SIG-M5 treated with dmso at 0.1 percent for 504 hours (cell line): ENCODE results near the gene NCEH1.
"Not testable (repeated sequence)": the region's sequence is repeated elsewhere in the genome, so short reads cannot be mapped to it uniquely, and the experiment has no call there.

Source experiments
- DNase-seq: peaks from one replicate; lab custom pipeline; 2025; ENCODE audit not compliant: unreplicated experiment; lab: John Stamatoyannopoulos, UW

NCEH1 gene

DNA sequence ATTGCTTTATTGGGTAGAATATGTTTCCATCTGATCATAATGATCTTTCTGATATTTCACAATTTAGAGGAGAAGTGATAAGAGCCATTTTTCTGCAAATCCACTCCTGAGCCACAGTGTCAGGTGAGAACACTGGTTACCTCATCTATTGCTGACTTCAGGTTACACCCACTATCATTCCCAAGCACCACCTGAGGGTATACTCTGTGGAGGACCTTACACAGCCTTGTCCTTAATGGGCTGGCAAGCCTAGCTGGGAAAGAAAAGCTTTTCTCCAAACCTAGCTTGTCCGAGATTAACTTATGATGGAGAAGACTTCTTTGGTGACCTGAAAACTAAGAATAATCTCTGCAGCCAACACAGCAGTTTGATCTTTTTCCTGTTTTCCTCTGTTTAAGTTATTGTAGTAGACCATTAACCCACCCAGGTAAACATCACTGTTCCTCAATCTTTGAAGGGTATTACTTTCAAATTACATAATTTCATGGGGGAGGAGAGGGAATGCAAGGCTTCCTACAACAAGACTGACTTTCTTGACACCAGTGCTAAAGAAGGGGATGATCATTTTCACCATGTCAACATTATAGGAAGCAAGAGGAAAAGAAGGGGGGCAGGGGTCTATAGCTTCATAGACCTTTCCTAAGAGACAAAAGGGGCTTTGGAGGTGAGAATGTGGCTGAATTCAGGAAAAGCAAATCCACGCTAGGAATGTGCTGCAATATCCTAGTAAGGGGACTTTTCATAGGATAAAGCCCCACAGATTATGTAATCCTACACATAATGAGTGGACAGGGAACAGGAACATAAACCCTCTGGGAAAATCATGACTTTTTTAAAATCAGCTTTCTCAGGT, 1.7 kb downstream of the NCEH1 start:
- DNase-seq: no peak

DNA sequence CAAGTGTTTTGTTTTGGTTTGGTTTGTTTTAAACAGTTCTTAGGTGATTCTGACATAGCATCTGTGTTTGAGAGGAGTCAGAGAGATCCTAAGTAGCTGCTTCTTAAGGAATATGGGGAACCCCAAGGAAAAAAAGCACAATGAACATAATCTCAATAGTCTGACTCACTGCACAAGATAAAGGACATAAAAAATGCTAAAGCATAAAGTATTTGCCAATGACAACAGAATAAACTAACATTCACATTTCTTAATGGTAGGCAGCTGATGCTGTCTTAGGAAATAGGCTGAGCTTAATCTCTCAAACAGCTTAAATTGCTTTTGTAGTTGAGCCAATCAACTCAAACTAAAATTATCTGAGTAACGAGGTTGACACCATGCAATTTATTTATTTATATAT, 2.9 kb downstream of the NCEH1 start:
- DNase-seq: no peak

- DNase-seq: no peak
Observed at GRCh38 chr3:172707030-172707429, 3.8 kb downstream of the NCEH1 start.

DNA sequence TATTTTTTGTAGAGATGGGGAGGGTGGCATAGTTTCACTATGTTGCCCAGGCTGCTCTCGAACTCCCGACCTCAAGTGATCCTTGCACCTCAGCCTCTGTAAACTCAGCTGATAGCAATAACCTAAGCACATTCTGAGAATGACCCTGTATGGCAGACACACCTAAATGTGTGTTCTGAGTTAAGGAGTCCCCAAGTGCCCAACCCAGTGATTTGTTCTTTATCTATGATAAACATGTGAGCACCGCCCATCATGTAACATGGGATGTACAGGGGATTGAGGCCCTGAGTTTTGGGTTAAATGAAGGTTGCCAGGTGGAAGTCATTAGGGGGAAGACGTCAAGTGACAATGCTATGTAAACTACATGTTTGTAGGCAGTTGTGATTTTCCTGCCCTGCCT, 5.7 kb downstream of the NCEH1 start:
- DNase-seq: no peak

- no peak for DNase-seq
Observed at GRCh38 chr3:172704001-172704400, 6.9 kb downstream of the NCEH1 start.

GRCh38 chr3:172702731-172703130, 8.1 kb downstream of the NCEH1 start:
- not testable (repeated sequence) for DNase-seq

DNA sequence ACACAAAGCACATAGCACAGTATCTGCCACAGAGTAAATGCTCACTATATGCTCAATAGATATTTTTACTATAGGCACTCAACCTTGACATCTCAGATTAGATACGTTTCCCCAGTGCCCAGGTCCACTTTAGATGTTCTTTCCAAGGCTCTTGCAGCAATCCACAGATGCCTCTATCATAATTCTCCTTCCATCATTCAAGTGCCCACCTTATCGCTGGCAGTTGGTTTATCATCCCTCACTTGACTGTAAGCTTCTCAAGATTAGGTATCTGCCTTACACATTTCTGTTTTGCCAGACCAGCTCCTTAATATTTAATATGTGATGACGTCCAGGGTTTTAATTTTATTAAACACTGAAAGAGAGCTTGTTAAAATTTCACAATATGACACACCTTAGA, 8.6 kb downstream of the NCEH1 start:
- DNase-seq: no peak

DNA sequence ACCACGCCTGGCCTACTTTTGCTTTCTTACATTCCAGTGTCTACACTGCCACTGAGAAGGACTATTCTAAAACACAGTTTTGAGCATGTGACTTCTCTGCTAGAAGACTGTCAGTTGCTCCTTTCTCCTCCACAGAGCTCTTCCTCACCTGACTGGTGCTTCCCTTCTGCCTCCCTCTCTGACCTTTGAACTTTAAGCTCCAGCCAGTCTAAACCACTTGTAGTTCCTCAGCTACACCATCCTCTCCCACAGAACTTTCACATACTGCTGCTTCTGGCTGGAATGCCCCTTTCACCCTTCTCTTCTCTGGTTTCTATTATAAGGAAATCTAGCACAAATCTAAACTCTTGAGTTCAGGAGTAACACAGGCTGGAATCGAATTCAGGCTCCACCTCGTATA, 9.1 kb downstream of the NCEH1 start:
- DNase-seq: no peak

- no peak for DNase-seq
Observed at GRCh38 chr3:172700936-172701455, 9.9 kb downstream of the NCEH1 start.

DNA sequence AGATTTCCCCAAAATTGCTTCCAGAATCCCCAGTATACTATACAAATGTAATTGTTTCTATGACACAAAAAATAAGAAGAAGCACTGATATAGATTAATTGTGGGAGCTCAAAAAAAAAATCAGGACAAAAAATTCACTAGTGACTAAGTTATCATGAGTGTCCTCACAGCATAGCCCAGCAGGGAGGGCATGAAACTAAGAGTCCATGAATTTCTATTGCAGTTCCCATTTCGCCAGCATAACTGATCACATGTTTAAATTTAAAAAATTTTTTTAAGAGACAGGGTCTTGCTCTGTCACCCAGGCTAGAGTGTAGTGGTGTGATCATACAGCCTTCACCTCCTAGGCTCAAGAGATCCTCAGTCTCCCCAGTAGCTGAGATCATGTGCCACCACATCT, 10.6 kb downstream of the NCEH1 start:
- DNase-seq: no peak

GRCh38 chr3:172699031-172699430, 11.8 kb downstream of the NCEH1 start:
- DNase-seq: no peak

- DNase-seq: peak; percentile 49
Observed at GRCh38 chr3:172698631-172699030, 12.2 kb downstream of the NCEH1 start.

DNA sequence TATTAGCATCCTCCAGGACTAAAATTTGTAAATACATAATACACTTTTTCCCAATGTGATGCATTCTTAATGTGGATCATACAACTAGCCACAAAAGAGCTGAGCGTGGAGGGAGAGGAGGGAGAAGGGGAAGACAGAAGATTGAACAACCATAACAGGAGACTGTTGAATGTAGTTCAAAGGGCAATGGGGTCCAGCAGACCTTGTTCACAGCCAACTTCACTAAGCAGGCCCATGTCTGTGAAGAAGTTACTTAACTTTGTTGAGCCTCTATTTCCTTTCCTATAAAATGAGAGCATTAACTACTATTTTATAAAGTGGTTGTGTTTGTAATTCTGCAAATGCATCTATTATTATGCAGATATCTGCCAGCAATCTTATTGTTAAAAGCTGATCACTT, 13.3 kb downstream of the NCEH1 start:
- DNase-seq: no peak

DNA sequence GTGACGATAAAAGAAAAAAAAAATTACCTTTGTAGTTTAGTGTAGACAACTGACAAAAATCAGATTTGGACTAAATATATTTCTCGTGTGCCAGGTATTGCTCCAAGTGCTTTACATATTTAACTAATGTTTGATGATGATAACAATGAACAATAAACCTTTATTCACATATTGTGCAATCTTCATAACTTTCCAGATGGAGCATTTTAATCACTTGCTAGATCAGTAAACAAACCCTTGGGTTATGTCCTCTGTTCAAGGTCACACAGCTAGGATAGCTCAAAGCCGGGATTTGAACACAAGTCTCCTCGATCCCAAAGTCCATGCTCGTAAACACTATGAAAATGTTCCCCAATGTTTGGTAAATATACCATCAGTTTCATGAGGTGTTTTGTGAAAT, 14.5 kb downstream of the NCEH1 start:
- DNase-seq: no peak

DNA sequence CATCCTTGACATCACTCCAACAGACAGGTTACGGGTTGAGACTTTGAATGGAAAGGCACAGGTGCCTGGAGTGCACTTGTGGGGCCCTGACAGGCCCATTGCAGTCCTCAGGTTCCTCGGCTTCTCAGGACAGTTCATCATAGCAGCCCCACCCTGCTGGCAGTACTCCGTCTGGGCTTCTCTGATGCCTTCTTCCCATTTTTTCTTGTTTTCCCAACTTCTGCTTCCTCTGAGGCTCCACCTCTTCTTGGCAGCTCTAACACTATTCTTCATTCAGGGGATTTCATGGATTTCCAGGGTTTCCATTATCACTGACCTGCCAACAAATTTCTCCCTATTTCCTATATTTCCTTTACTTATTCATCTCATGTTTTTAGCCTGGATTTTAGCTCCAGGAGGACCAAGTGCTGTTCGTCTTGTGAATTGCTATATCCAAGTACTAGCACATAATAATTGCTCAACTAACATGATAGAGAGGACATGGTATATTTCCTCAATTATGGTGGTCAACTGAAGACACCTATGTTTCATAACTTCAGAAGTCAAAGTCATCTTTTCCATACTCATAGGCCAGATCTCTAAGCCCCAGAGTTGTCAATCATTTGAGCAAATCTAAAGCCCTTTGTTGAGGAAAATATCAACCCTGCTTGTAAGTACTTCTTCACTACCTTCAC, 16.2 kb downstream of the NCEH1 start:
- no peak for DNase-seq

- DNase-seq: peak; percentile 76
Observed at GRCh38 chr3:172692751-172693338, 18.0 kb downstream of the NCEH1 start.

GRCh38 chr3:172690936-172691335, 19.9 kb downstream of the NCEH1 start:
- DNase-seq: no peak

- no peak for DNase-seq
Observed at GRCh38 chr3:172688588-172688987, 22.3 kb downstream of the NCEH1 start.

- DNase-seq: no peak
Observed at GRCh38 chr3:172687501-172687900, 23.4 kb downstream of the NCEH1 start.

DNA sequence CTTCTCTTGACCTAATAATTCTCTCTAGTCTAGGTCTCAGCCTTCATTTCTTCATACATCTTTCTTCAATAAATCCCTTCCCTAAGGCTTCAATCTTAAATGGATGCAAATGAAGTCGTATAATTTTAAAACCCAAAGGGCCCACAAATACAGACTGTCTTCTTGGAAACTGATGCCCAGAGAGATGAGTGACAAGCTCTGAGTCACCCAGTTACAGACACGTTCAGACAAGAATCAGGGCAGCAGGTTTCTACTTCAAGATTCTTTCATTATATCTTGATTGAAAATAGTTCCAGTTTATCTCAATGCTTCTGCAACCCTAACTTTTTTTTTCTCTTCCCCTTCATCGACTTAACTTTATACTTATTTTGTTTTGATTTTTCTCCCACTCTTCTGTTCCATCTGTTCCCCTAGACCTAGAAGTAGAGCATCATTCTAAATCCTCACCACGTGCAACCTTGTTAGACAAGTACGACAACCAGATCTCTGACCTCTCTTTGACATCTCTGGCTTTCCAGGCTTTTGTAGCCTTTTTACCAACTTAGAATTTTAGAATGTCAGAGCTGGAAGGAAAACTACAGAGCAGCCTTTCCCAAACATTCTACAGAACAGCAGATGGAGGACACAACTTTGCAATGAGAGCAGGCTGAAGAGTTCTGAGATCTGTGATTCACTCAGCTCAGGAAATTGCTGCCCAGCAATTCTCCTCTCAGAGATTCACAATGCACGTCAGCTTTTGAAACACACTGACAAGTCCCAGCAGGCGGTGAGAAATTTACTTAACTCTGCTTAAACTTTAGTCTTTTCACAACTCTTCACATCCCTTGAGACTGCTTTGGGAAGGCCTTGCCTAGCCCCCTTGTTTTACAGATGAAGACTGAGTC, 25.3 kb downstream of the NCEH1 start:
- no peak for DNase-seq

- no peak for DNase-seq
Observed at GRCh38 chr3:172680684-172681083, 30.2 kb downstream of the NCEH1 start.
